Neural progenitor cell (in vitro differentiated cells): Measurements from ENCODE around the gene TEAD2. TPM values are rescaled to one million over a fixed set of nuclear protein-coding genes. Genes with fewer than 3 reads are reported as not detected.

Source experiments
- DNase-seq: peaks from one replicate; pipeline ENCODE4 v3.0.0-alpha.2; 2016; ENCODE audit warnings: low spot score
- H2AFZ ChIP-seq: fragments of 200-600 bp; sonication (generic); replicated peaks from 2 replicates; pipeline ENCODE4 v1.6.1; 2016; ENCODE audit warnings: antibody characterized with exemption
- H3F3A ChIP-seq: fragments of 200-600 bp; sonication (generic); 2 replicates; pipeline ENCODE4 v1.6.1; 2016; ENCODE audit warnings: antibody characterized with exemption, low read depth
- H3K27ac ChIP-seq: fragments of 200-600 bp; sonication (generic); 2 replicates; pipeline ENCODE4 v1.5.1; 2016; ENCODE audit warnings: mild to moderate bottlenecking
- H3K27me3 ChIP-seq: fragments of 200-600 bp; sonication (generic); 2 replicates; pipeline ENCODE4 v1.6.1; 2016; ENCODE audit warnings: mild to moderate bottlenecking, moderate library complexity
- H3K36me3 ChIP-seq: fragments of 200-600 bp; sonication (generic); 2 replicates; pipeline ENCODE4 v1.5.1; 2016
- H3K4me1 ChIP-seq: fragments of 200-600 bp; sonication (generic); 2 replicates; pipeline ENCODE4 v1.6.1; 2016; ENCODE audit warnings: mixed run types
- H3K4me2 ChIP-seq: fragments of 200-600 bp; sonication (generic); 2 replicates; pipeline ENCODE4 v1.6.1; 2016
- H3K4me3 ChIP-seq: fragments of 200-600 bp; sonication (generic); 2 replicates; pipeline ENCODE4 v1.5.1; 2016
- H3K79me2 ChIP-seq: fragments of 200-600 bp; sonication (generic); 2 replicates; pipeline ENCODE4 v1.6.1; 2016; ENCODE audit warnings: low read depth
- H3K9ac ChIP-seq: fragments of 200-600 bp; sonication (generic); 2 replicates; pipeline ENCODE4 v1.6.1; 2016
- H3K9me3 ChIP-seq: fragments of 200-600 bp; sonication (generic); 2 replicates; pipeline ENCODE4 v1.5.1; 2016; ENCODE audit warnings: low read depth
- H4K20me1 ChIP-seq: fragments of 200-600 bp; sonication (generic); 2 replicates; pipeline ENCODE4 v1.6.1; 2016; ENCODE audit warnings: low read depth
- H3K27ac Mint-ChIP-seq: 3 replicates; pipeline ENCODE4 v1.8.0; 2021; ENCODE audit warnings: mixed read lengths
- H3K27me3 Mint-ChIP-seq: 2 replicates; pipeline ENCODE4 v1.8.0; 2022; ENCODE audit warnings: low read depth, mild to moderate bottlenecking, inconsistent platforms, moderate library complexity, mixed read lengths; ENCODE audit not compliant: insufficient read depth
- H3K36me3 Mint-ChIP-seq: 3 replicates; pipeline ENCODE4 v1.8.0; 2021; ENCODE audit warnings: mixed read lengths
- H3K4me1 Mint-ChIP-seq: 3 replicates; pipeline ENCODE4 v1.8.0; 2021; ENCODE audit warnings: mixed read lengths
- H3K4me3 Mint-ChIP-seq: 3 replicates; pipeline ENCODE4 v1.8.0; 2021; ENCODE audit warnings: mild to moderate bottlenecking, moderate library complexity, mixed read lengths
- H3K9me3 Mint-ChIP-seq: 3 replicates; pipeline ENCODE4 v1.8.0; 2020; ENCODE audit warnings: mixed read lengths
- CTCF ChIP-seq: fragments of 200-600 bp; sonication (generic); IDR thresholded peaks from 2 replicates; pipeline ENCODE4 v1.5.1; 2017; ENCODE audit warnings: antibody characterized with exemption, mild to moderate bottlenecking
- EZH2 ChIP-seq: fragments of 200-600 bp; sonication (generic); IDR thresholded peaks from 2 replicates; pipeline ENCODE4 v1.6.1; 2017; ENCODE audit warnings: antibody characterized with exemption, mild to moderate bottlenecking, moderate library complexity
- EZH2phosphoT487 ChIP-seq: fragments of 200-600 bp; sonication (generic); IDR thresholded peaks from 2 replicates; pipeline ENCODE4 v1.6.1; 2017; ENCODE audit warnings: antibody characterized with exemption
- total RNA-seq: library from RNA; depleted of rRNA; stranded (reverse); fragments of >200 nt; gene quantifications from 2 replicates; pipeline ENCODE4 v1.2.3, GENCODE V29; 2015; ENCODE audit warnings: low replicate concordance

Gene TEAD2
- total RNA-seq, 1 donor from 2014 or later, result 125 TPM

- TF ChIP-seq CTCF, result no peak
- TF ChIP-seq EZH2phosphoT487, result no peak
- no peak for TF ChIP-seq EZH2
- no peak within 1 kb of the TSS for H3K9ac ChIP-seq
- no peaks in the 10 kb centered on the region for H3K27me3 Mint-ChIP-seq
- no peak within 1 kb of the TSS for H3K4me3 ChIP-seq
- no peaks in the 10 kb centered on the region for H3K79me2 ChIP-seq
- H3K4me2 ChIP-seq, result no peak within 1 kb of the TSS
- H3K27ac ChIP-seq, result no peak within 1 kb of the TSS
- no peak within 1 kb of the TSS for H3K4me3 Mint-ChIP-seq
- no peaks in the 10 kb centered on the region for H3K9me3 ChIP-seq
- H3K4me1 Mint-ChIP-seq, result no peaks in the 10 kb centered on the region
- no peaks in the 10 kb centered on the region for H4K20me1 ChIP-seq
- no peaks in the 10 kb centered on the region for H3K27me3 ChIP-seq
- peaks cover 57% of the 10 kb centered on the region for H3K36me3 Mint-ChIP-seq
- no peak within 1 kb of the TSS for H3K27ac Mint-ChIP-seq
- peaks cover 9% of the 10 kb centered on the region for H3F3A ChIP-seq
- H3K9me3 Mint-ChIP-seq, result peaks cover 30% of the 10 kb centered on the region
- DNase-seq, result no peak
- peaks cover 8% of the 10 kb centered on the region for H3K36me3 ChIP-seq
- no peaks in the 10 kb centered on the region for H3K4me1 ChIP-seq
- no peak within 1 kb of the TSS for H2AFZ ChIP-seq
Measured at GRCh38 chr19:49324801-49325576, 37.2 kb downstream of the TEAD2 start, which contains the start of gene SLC6A16. TSS of gene SLC6A16 (minus strand) at chr19:49325191. CDS start at chr19:49311347, 13,844 bp downstream.

GRCh38 chr19:49318296-49318695, 43.9 kb downstream of the TEAD2 start:
- Mint-ChIP-seq H3K27me3 (no peaks in the 10 kb centered on the region), H3K4me1 (peaks cover 7% of the 10 kb centered on the region), H3K9me3 (peaks cover 42% of the 10 kb centered on the region), H3K4me3 (no peak overlapping the region), H3K36me3 (peaks cover 49% of the 10 kb centered on the region), H3K27ac (no peak overlapping the region)
- H2AFZ ChIP-seq, result no peak overlapping the region
- H3F3A ChIP-seq, result no peaks in the 10 kb centered on the region
- no peaks in the 10 kb centered on the region for H3K79me2 ChIP-seq
- H3K36me3 ChIP-seq, result peaks cover 8% of the 10 kb centered on the region
- no peak overlapping the region for H3K4me3 ChIP-seq
- no peaks in the 10 kb centered on the region for H4K20me1 ChIP-seq
- H3K4me2 ChIP-seq, result no peak overlapping the region
- H3K4me1 ChIP-seq, result peaks cover 6% of the 10 kb centered on the region
- TF ChIP-seq CTCF (no peak), EZH2phosphoT487 (no peak), EZH2 (no peak)
- H3K9ac ChIP-seq, result no peak overlapping the region
- H3K9me3 ChIP-seq, result no peaks in the 10 kb centered on the region
- H3K27me3 ChIP-seq, result no peaks in the 10 kb centered on the region
- DNase-seq, result no peak
- H3K27ac ChIP-seq, result no peak overlapping the region

GRCh38 chr19:49316284-49316683, 45.9 kb downstream of the TEAD2 start:
- DNase-seq, result no peak
- H3K27ac ChIP-seq, result no peak overlapping the region
- peaks cover 25% of the 10 kb centered on the region for H3K9me3 Mint-ChIP-seq
- H4K20me1 ChIP-seq, result no peaks in the 10 kb centered on the region
- no peak overlapping the region for H3K27ac Mint-ChIP-seq
- no peak overlapping the region for H3K9ac ChIP-seq
- H2AFZ ChIP-seq, result no peak overlapping the region
- H3K36me3 Mint-ChIP-seq, result peaks cover 43% of the 10 kb centered on the region
- no peak overlapping the region for H3K4me3 ChIP-seq
- H3F3A ChIP-seq, result no peaks in the 10 kb centered on the region
- H3K4me1 ChIP-seq, result peaks cover 6% of the 10 kb centered on the region
- H3K4me1 Mint-ChIP-seq, result peaks cover 7% of the 10 kb centered on the region
- no peak overlapping the region for H3K4me2 ChIP-seq
- no peaks in the 10 kb centered on the region for H3K36me3 ChIP-seq
- H3K27me3 Mint-ChIP-seq, result no peaks in the 10 kb centered on the region
- no peaks in the 10 kb centered on the region for H3K27me3 ChIP-seq
- no peak for TF ChIP-seq EZH2
- TF ChIP-seq CTCF, result no peak
- TF ChIP-seq EZH2phosphoT487, result no peak
- H3K4me3 Mint-ChIP-seq, result no peak overlapping the region
- no peaks in the 10 kb centered on the region for H3K9me3 ChIP-seq
- H3K79me2 ChIP-seq, result no peaks in the 10 kb centered on the region
